ENCODE data around the gene ADCY5. TPM values are rescaled to one million over a fixed set of nuclear protein-coding genes. Genes with fewer than 3 reads are reported as not detected.

Gene ADCY5
- total RNA-seq, 2 experiments from 2014 or later = not detected

- Mint-ChIP-seq H3K27me3 (no peaks in the 10 kb centered on the region), H3K4me1 (no peaks in the 10 kb centered on the region), H3K9me3 (ENCODE audit: low read depth) (no peaks in the 10 kb centered on the region), H3K36me3 (ENCODE audit: low read depth) (no peaks in the 10 kb centered on the region), H3K4me3 (no peak overlapping the region), H3K27ac (no peak overlapping the region)
- ChIA-PET CTCF (interaction anchor here (0.9 kb wide), 1 partner anchor 262 kb away, joined by 4 read pairs; no protein-coding TSS in a partner anchor), POLR2A (no interaction called here)
- intact Hi-C loops (cut with DNase I, micrococcal nuclease) = no loop called here
- DNase-seq (peak; percentile 20), ATAC-seq (no peak)
Measured at GRCh38 chr3:123297627-123297899, 151.3 kb downstream of the ADCY5 start.

DNA sequence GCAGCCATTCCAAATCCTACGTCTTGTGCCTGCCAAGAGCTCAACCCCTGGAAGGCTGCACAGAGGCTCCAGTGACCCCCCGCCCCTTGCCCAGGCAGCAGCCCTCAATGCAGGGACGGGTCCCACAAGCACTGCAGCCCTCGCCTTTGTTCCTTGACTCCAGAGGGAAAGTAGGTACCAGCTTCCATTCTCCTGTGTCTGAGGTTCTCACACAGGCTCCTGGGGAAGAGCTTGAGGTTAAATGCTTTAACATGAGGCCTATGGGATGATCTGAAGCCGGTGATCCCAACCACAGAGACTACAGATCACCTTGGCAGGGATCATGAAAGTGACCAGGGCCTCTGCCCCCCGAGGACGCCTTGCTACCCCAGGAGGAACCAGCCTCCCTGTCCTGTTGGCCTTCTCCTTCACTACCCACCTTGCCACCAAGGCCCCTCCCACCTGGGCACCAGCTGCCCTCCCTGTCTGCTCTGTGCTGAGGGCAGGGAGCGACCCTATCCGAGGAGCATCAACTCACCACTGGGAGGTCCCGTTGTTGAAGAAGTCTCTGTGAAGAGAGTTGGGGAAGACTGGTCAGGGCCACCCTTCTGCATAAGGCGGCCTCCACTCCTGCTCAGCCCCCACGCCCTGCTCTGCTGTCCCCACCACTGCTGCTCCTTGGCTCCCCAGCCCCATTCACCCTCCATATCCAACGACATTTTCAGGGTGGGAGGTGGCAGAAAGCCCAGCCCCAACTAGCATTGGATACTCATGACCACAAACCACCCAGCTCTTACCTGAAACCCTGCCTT is 151.9 kb downstream of the ADCY5 start:
- H3K36me3 Mint-ChIP-seq (ENCODE audit: low read depth) = no peaks in the 10 kb centered on the region
- intact Hi-C loops (cut with DNase I, micrococcal nuclease) = no loop called here
- H3K27ac Mint-ChIP-seq = no peak overlapping the region
- ATAC-seq (no peak), DNase-seq (no peak)
- H3K9me3 Mint-ChIP-seq (ENCODE audit: low read depth) = no peaks in the 10 kb centered on the region
- ChIA-PET POLR2A (no interaction called here), CTCF (interaction anchor here (0.9 kb wide), 1 partner anchor 263 kb away, joined by 4 read pairs; no protein-coding TSS in a partner anchor)
- H3K27me3 Mint-ChIP-seq = no peaks in the 10 kb centered on the region
- H3K4me1 Mint-ChIP-seq = no peaks in the 10 kb centered on the region
- no peak overlapping the region for H3K4me3 Mint-ChIP-seq

GRCh38 chr3:123296261-123296660 is 152.6 kb downstream of the ADCY5 start:
- intact Hi-C loops (cut with DNase I, micrococcal nuclease) = no loop called here
- POLR2A ChIA-PET = no interaction called here
- no peaks in the 10 kb centered on the region for H3K9me3 Mint-ChIP-seq (ENCODE audit: low read depth)
- DNase-seq (no peak), ATAC-seq (no peak)
- H3K4me1 Mint-ChIP-seq = no peaks in the 10 kb centered on the region
- no peak overlapping the region for H3K4me3 Mint-ChIP-seq
- CTCF ChIA-PET = no interaction called here
- no peaks in the 10 kb centered on the region for H3K27me3 Mint-ChIP-seq
- no peak overlapping the region for H3K27ac Mint-ChIP-seq
- H3K36me3 Mint-ChIP-seq (ENCODE audit: low read depth) = no peaks in the 10 kb centered on the region

- ChIA-PET CTCF (no interaction called here), POLR2A (no interaction called here)
- Mint-ChIP-seq H3K4me3 (no peak overlapping the region), H3K27me3 (no peaks in the 10 kb centered on the region), H3K9me3 (ENCODE audit: low read depth) (no peaks in the 10 kb centered on the region), H3K27ac (no peak overlapping the region), H3K4me1 (no peaks in the 10 kb centered on the region), H3K36me3 (ENCODE audit: low read depth) (no peaks in the 10 kb centered on the region)
- intact Hi-C loops (cut with DNase I, micrococcal nuclease) = no loop called here
- DNase-seq = no peak
- ATAC-seq = no peak
Measured at GRCh38 chr3:123295901-123296250, 153.0 kb downstream of the ADCY5 start.

DNA sequence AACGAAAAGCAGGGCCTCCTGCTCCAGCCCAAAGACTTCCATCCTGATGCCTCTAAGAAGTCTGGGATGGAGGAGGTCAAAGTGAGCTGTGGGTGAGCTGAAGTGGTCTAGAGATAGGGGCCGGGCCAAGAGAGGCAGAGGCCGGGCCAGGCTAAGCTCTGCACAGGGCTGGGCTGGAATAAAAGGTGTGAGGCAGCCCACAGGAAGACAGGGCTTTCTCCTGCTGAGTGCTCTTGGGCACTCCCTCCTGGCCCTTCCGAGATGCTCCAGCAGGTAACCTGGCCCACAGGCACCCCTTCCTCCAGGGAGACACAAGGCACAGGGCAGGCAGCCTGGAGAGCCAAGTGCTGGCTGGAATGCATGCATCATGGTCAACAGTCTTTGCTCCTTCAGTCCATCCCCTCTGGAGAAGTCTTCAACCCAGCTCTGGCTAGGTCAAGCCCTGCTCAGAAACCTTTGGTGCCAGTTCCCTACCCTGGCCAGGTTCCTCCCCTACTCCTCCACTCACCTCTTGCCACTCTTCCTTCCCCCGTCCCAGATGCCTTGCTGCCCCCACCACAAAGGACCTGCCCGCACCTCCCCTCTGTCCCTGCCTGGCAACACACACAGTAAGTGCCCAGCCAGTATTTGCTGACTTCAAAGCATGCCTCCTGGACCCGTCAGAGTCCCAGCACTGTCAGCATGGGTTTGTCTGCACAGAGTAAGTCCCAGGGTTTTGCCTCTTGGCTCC is 153.6 kb downstream of the ADCY5 start:
- DNase-seq (no peak), ATAC-seq (no peak)
- Mint-ChIP-seq H3K9me3 (ENCODE audit: low read depth) (no peaks in the 10 kb centered on the region), H3K36me3 (ENCODE audit: low read depth) (no peaks in the 10 kb centered on the region), H3K27me3 (no peaks in the 10 kb centered on the region), H3K4me1 (no peaks in the 10 kb centered on the region), H3K27ac (no peak overlapping the region), H3K4me3 (no peak overlapping the region)
- intact Hi-C loops (cut with DNase I, micrococcal nuclease) = no loop called here
- ChIA-PET CTCF (no interaction called here), POLR2A (no interaction called here)

DNA sequence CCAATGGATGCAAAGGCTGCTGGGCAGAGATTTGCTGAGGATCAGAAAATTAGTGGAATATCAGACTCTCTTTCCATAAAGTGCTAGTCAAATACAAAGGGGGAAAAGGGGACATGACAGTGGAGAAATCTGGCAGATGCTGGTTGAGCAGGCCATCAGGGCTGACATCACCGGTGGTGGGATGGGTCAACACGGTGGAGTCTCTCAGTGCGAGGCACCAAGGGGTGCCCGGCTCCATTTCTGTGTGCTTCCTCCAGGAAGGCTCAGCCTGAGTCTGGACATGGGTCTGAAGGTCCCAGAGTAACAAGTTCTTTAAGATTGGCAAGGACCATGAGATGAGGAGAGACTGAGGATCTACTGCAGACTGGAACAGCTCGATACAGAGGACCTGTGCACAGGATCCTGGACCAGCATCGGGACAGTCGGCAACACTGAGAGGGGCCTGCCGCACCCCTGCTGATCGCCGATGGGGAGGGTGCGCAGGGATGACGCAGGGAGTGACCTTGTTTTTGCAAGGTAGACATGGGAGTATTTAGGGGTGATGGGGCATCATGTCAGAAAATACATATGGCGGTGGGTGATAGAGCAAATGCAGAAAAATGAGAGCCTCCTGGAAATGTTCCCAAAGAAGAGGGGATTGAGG is 154.5 kb downstream of the ADCY5 start:
- H3K4me3 Mint-ChIP-seq = no peak overlapping the region
- H3K27ac Mint-ChIP-seq = no peak overlapping the region
- CTCF ChIA-PET = no interaction called here
- no peaks in the 10 kb centered on the region for H3K27me3 Mint-ChIP-seq
- H3K4me1 Mint-ChIP-seq = no peaks in the 10 kb centered on the region
- POLR2A ChIA-PET = no interaction called here
- no peaks in the 10 kb centered on the region for H3K36me3 Mint-ChIP-seq (ENCODE audit: low read depth)
- ATAC-seq (no peak), DNase-seq (no peak)
- H3K9me3 Mint-ChIP-seq (ENCODE audit: low read depth) = no peaks in the 10 kb centered on the region
- intact Hi-C loops (cut with DNase I, micrococcal nuclease) = no loop called here

GRCh38 chr3:123292321-123293310 is 156.3 kb downstream of the ADCY5 start:
- Mint-ChIP-seq H3K27ac (no peak overlapping the region), H3K4me3 (no peak overlapping the region), H3K9me3 (ENCODE audit: low read depth) (no peaks in the 10 kb centered on the region), H3K4me1 (no peaks in the 10 kb centered on the region), H3K27me3 (no peaks in the 10 kb centered on the region), H3K36me3 (ENCODE audit: low read depth) (no peaks in the 10 kb centered on the region)
- DNase-seq = no peak
- no peak for ATAC-seq
- intact Hi-C loops (cut with DNase I, micrococcal nuclease) = no loop called here
- ChIA-PET CTCF (no interaction called here), POLR2A (no interaction called here)

- H3K4me3 Mint-ChIP-seq = no peak overlapping the region
- ATAC-seq = no peak
- no peak for DNase-seq
- POLR2A ChIA-PET = no interaction called here
- H3K27me3 Mint-ChIP-seq = no peaks in the 10 kb centered on the region
- no peaks in the 10 kb centered on the region for H3K9me3 Mint-ChIP-seq (ENCODE audit: low read depth)
- CTCF ChIA-PET = interaction anchor here (0.7 kb wide), 1 partner anchor 52 kb away, joined by 3 read pairs; no protein-coding TSS in a partner anchor
- no peak overlapping the region for H3K27ac Mint-ChIP-seq
- no peaks in the 10 kb centered on the region for H3K4me1 Mint-ChIP-seq
- no peaks in the 10 kb centered on the region for H3K36me3 Mint-ChIP-seq (ENCODE audit: low read depth)
- intact Hi-C loops (cut with DNase I, micrococcal nuclease) = no loop called here
Measured at GRCh38 chr3:123291404-123291803, 157.5 kb downstream of the ADCY5 start.

DNA sequence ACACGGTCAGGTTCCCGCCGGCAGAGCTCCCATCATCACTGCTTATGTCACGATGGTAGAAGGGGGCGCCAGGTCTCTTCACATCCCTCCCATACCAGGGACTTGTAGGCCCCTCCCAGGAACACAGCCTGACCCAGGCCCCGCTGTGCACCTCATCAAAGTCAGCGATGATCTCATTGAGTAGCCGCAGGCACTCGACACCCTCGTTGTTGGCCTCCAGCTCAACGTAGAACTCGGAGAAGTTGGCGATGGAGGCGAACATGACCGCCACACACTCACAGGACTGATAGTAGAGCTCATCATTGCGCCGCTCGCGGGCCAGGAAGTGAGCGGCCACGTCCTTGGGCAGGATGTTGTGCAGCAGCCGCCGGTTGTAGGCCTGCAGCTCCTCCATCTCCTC is 157.9 kb downstream of the ADCY5 start:
- Mint-ChIP-seq H3K36me3 (ENCODE audit: low read depth) (no peaks in the 10 kb centered on the region), H3K27me3 (no peaks in the 10 kb centered on the region), H3K4me3 (no peak overlapping the region), H3K9me3 (ENCODE audit: low read depth) (no peaks in the 10 kb centered on the region), H3K27ac (no peak overlapping the region), H3K4me1 (no peaks in the 10 kb centered on the region)
- CTCF ChIA-PET = interaction anchor here (0.7 kb wide), 1 partner anchor 53 kb away, joined by 3 read pairs; no protein-coding TSS in a partner anchor
- POLR2A ChIA-PET = no interaction called here
- intact Hi-C loops (cut with DNase I, micrococcal nuclease) = no loop called here
- ATAC-seq = no peak
- no peak for DNase-seq

DNA sequence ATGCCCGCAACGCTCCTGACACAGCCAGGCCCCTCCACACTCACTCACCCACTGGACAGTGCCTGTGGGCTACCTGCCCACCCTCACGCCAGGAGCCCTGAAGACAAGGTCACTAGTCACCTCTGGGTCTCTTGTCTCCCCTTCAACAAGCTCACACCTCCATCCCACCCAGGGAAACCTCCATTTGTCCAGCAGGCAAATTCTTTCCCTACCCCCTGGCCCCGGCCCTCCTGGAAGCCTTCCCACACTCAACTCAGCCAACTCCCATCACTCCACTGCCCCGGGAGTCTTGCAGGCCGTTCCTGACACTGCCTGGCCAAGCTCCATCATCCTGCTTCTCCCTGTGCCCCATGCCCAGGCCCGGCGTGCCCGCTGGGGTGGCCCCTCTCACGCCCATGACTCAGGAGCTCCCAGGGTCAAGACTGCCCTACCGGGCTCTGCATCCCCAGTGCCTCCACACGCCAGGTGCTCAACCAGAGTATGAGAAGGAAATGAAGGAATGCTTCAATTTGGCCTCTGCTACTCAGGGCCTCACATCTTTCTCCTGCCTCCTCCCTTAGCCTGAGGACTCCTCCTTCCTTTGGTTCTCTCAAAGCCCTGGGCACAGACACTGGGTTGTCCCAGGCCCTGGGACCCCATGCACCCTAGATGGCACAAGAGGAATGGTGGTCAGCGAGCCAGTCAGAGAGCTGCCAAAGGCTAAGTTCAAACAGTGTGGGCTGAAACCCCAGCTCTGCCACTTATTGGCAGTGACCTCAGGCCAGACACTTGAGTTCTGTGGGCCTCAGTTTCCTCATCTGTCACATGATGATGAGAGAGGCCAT is 158.6 kb downstream of the ADCY5 start:
- POLR2A ChIA-PET = no interaction called here
- H3K36me3 Mint-ChIP-seq (ENCODE audit: low read depth) = no peaks in the 10 kb centered on the region
- CTCF ChIA-PET = interaction anchor here (0.7 kb wide), 2 partner anchors 53 to 69 kb away, joined by 3 read pairs; no protein-coding TSS in a partner anchor
- DNase-seq = no peak
- no peaks in the 10 kb centered on the region for H3K27me3 Mint-ChIP-seq
- ATAC-seq = no peak
- intact Hi-C loops (cut with DNase I, micrococcal nuclease) = no loop called here
- no peak overlapping the region for H3K27ac Mint-ChIP-seq
- no peaks in the 10 kb centered on the region for H3K9me3 Mint-ChIP-seq (ENCODE audit: low read depth)
- H3K4me1 Mint-ChIP-seq = no peaks in the 10 kb centered on the region
- H3K4me3 Mint-ChIP-seq = no peak overlapping the region
